SHP77 treated with DMSO at 0.1 percent for 48 hours (cell line): ENCODE measurements around the gene DIPK1C.

Experiments
- DNase-seq: peaks from one replicate; lab custom pipeline; 2025; lab: John Stamatoyannopoulos, UW

The DIPK1C gene

DNA sequence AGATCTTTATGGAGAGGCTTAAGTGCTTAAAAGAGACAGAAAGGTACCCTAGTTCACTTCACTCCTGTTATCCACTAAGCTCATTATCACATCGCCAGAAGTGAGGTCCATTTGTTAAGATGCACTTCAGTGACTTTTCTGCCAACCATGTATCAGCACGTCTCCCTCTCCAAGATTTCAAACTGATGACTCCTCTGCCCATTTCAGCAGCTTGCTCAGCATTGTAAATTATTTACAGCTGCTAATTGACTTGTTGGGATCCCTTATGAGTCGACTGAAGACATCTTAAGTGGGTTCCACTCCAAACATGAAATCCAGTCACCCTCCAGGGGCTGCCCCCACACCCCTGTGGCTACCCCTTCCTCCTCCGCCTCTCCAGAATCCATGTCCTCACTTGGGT is 37.3 kb downstream of the DIPK1C start:
- DNase-seq = no peak

DNA sequence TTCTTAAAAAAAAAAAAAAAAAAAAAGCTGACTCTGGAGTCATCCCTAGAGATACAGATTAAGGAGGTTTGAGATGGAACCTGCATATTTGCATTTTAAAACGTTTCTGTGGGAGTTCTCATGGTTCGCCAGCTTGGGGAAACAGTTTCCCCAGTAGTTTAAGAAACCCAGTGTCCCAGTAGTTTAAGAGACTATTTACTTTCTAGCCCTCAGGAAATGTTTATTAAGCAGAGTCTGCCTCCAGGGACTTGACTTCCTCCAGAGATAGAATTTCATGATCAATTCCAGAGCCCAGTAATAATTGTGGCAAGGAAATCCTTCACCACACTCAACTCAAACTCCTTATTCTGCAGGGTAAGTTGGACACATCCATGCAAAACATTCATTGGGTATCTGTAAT is 39.1 kb downstream of the DIPK1C start:
- no peak for DNase-seq

DNA sequence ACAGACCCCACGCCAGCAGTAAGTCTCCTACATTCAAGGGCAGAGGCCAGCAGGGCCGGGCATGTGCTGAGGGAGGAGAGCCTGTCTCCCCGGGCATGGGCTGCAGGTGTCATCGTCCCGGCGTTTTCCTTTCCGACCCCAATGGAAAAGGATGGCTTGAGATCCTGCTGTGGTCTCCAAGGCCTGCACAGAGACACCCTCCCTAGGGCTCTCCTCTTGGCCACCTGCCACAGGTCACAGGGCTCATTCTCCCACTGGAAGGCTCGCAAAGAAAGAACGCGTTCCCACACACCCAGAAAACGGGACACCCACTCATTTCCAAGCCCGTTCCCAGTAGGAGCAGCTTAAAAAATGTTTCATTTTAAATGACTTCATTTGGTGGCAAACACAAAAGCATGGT is 41.0 kb downstream of the DIPK1C start:
- no peak for DNase-seq

DNA sequence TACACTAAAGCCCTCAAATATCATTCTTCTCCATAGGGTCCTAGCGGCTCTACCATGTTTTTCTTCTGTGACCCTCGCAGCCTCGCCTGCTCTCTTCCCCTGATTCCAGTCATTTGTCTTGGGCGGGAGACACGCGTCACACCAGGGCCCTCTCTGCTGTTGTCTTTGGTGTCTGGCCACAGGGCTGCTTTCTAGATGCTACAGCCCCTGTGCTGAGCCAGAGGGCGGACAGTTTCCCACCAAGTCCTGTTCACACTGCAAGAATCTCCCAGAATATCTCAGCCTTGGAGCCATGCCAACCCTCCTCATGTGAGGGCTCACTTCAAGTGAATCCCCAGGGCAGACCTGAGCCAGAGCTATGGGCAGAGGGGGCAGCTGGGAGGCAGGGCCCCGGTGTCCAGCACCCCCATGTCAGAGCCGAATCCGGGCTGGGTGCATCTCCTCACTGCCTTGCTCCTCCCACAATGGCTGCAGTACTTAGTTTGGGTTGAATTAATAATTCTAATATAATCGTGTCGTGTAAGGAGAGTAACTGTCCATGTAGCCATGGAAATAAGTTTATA is 42.1 kb downstream of the DIPK1C start:
- no peak for DNase-seq

DNA sequence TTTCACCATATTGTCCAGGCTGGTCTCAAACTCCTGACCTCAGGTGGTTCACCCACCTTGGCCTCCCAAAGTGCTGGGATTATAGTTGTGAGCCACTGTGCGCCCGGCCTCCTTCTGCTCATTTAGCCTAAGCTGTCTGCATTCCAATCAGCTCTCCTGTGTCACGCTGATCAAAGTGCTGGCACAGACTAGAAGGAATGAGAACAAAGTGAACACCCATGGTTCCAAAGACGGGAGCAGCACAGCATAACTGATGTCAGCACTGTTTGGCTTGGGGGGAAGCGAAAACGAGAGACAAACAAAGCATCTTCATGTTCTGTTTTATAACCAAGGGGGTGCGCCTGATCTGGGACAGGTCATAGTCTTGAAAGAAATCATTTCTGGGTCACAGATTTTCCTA is 43.3 kb downstream of the DIPK1C start:
- no peak for DNase-seq

DNA sequence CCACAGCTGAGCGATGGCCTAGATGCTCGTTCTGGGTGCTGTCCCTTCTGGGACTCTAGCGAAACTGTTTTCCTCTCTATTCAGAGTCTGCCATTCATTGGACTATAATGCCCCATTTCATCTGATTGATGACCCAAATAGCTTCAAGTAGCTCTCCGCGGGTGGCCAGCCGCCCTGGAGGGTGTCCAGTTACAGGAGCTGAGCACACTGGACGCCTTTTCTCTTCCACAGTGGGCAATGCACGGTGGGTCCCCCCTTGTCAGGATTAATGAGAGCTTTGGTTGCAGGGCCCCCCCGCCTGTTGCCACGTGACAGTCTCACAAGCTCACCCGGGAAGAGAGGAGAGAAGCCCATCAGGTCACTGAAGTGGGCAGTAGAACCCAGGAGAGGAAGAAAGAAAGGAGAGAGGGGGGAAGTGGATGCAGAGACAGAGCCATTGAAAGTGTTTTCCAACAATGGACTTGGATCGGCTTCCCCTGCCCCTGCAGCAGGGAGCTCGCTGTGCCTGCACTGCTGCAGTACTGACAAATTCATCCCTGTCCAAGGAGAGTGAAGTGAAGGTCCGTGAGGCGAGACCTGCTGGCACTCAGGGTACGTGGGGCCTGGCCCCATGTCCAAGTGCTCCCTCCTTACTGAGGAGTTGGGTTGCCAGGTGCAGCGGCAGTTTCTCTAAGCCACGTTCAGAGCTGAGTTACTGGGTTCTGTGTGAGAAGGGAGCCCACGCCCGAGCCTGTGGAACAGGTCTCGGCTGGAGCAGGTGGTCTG is 44.8 kb downstream of the DIPK1C start:
- no peak for DNase-seq

DNA sequence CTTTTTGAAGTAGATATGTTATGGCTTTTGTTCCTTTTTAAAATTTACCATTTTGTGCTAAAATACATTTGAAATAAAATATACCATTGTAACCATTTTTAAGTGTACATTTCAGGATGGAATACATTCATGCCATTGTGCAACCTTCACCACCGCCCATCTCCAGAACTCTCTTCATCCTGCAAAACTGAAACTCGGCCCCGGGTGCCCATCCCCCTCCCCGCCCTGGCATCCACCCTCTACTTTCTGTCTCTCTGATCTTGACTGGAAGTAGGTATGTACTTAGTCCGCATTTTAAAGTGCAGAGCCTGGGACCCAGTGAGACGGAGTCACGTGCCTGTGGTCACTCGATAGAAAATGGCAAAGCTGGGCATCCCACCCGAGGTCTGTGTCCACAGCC is 45.6 kb downstream of the DIPK1C start:
- DNase-seq = no peak

DNA sequence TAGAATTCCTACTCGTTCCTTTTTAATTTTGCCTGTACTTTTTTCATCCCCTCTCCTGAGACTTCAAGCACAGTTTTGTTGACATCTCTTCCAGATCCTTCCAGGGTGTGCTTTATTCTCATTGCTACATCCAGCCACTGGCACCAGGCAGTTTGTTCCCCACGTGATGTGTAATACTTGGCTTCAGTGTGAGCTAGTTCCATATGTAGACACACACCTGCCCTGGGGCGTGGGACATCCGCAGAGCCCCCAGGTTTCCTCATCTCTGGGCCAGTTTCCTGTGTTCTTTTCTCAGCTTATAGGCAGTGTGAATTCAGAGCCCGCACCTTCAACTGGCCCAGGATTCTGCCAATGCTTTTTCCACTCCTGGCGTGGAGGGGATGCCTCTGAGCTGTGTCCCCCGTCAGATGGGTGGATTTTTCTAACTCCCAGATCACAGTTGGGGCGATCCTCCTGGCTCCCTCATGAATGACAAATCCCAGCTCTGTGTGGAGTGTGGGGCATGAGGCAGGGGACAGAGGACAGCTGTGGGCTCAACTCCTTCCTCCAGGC is 46.6 kb downstream of the DIPK1C start:
- no peak for DNase-seq

DNA sequence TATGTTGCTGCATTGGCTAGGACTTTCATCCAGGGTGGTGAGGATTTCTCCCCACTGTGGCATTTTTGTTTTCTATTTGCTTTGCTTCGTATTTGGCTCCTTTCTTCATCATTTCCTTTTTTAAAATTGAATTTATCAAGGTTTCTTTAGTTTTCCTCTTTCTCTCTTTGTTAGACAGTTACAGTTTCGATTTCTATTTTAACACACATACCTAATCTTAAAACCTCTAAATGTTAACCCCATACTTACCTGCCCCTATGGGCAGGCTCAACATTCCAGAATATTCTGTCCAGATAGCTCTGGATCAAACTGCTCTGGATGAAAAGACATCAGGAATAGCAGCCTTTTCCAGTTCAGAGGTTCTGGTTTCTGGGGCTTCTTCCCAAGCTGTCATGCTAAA is 49.2 kb downstream of the DIPK1C start:
- DNase-seq = no peak

DNA sequence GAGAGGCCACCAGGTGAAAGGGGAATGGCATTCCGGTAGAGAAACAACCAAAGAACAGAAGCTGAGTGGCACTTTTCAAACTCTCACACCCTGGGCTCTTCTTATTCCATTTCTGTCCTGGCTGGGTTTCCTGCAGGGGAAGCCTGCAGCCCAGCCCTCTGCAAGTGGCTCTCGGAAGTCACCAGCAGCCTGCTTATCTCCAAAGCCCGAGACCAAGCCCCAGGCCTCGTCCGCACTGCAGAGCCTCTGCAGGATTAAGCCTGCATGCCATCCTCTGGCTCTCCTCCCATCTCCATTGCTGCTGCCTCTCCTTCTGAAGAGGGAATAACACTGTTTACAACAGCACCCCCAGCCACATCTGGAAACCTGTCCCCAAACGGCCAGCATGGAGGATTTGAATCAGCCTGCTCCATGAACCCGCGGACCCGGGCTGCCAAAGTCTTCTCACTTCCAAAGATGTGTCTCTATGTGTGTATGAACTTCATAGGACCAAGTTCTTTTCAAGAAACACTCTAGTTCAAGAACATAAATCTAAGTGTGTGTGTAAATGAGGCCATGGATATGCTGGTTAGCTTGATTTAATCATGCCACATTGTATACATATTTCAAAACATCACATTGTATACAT is 54.2 kb downstream of the DIPK1C start:
- no peak for DNase-seq

DNA sequence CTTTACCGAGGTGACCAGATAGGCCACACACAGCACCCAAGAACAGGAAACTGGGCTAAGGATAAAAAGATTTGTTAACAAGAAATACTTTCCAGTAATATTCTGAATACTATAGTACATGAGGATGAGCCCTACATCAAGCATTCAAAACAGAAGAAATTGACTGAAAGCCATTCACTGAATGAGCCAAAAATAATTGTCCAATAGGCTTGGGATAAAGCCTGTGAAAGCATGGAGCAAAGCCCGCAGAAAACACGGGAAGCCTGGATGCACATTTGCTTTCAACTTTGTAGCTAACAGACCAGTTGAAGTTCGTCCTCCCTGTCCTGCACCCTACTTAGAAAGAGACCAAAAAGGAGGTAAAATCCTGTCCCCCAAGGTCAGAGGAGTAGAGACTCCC is 56.3 kb downstream of the DIPK1C start:
- DNase-seq = no peak

DNA sequence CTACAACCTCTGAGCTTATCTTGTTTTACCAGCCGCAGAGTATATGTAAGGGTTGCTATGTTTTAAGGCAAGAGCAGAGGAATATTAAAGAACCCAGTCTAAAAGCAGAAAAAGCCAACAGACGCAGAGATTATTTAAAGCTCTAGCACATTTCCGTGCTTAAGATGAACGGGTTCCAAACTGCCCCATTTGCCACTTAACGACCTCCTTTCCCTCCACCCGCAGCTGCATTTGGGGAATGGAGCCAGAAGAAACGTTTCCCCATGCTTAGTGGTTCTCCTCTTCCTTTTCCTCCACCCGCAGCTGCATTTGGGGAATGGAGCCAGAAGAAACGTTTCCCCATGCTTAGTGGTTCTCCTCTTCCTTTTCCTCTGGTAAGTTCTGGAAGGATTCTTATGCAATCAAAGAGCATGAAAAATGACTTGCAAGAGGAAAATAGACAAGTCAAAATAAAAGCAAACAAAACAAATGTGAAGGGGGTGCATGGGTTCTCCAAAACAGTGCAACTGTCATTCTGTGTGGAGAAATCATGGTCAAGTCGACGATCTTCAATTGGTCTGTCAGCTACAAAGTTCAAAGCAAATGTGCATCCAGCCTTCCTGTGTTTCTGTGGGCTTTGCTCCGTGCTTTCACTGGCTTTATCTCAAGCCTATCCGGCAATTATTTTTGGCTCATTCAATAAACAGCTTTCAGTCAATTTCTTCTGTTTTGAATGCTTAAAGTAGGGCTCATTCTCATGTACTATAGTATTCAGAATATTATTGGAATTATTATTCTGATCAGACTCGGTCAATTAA is 57.8 kb downstream of the DIPK1C start:
- no peak for DNase-seq

DNA sequence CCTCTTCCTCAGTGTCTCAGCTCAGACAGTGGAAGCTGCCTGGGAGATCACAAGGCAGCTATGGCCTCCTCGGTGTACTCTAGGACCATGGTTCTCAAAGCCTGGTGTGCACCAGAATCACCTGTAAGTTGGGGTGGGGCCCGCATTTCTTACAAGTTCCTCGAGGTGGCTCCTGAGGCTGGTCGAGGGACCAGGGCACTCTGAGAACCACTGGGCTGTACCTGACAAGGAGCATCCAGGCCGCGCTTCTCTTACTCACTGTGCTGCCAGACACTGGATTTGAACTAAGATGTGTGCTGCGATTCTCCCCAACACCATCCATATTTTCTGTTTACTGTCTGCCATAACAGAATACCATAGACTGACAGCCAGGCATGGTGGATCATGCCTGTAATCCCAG is 59.5 kb downstream of the DIPK1C start:
- no peak for DNase-seq

DNA sequence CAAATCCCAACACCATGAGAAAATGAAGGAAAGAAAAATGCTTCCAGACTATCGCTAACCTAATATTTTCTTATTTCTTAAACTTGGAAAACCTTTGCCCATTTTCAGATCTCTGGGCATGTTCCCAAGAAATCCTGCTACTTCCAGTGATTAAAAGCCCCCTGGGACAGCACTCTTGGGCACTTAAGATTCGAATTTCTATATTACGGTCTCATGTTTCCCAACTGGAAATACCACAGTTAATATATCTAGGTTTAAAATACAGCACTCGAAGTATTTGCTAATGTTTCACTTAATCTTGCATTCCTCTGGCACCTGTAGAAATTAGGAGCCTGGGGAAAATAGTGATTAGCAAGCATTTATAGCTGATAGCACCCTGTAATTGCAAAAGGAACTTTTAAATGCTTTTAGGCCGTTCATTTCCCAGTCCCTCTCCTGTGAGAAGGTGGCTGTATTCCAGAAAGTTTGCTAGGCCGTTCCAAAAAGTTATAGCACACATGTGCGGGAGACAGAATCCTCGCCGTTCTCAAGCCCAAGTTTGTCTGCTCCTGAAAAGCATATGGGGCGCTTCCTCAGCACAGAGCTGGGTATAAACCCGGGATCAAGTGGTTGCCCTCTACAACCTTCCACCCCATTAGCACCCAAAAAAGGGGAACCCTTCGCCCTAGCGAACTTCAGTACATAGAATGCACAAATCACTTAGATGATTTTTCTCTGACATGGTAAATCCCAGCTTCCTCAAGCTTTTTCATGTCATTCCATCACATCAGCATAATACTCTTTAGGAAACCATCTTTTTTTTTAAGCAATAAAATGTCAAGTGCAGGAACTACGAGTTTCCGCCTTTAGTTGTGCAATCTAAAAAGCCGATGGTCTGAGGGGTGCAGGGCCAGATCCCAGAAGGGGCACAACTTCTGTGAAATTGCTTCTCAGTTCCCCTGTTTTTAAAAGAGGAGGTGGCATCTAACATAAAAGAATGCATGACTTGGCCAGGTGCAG is 60.6 kb downstream of the DIPK1C start:
- DNase-seq = no peak

DNA sequence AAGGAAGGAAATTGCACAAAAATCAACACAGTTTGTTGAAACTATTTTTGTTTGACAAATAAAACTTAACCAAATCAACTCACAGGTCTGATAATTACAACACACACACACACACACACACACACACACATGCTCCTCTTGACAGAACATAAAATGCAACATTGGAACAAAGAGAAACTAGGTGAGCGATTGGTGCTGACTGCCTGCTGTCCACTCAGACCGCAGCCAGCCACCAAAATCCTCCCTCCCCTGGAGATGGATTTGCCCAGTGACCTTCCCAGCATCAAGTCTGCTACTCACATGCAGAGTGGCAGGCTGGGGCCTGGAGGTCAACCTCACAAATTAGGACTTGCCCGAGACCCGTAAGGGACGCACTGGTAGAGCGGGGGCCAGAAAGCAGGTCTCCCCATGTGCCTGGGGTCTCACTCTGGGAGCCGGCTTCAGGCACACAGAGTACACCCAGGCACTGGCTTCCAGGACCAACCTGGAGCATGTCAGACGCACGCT is 61.4 kb downstream of the DIPK1C start:
- no peak for DNase-seq

DNA sequence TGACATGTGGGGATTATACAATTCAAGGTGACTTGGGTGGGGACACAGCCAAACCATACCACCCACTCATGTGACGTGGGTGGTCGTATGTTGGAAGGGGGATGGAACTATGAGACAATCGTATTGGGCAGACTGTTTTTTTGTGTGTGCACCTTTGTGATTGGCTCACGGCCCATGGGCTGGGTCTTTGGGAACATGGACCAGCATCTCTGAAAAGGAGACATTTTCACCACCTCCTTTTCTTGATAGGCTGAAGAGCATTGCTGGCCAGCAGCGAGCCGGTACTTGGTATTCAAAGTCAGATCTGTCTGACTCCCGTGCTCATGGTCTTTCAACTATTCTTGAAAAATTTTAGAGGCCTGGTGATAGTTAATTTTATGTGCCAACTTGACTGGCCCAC is 62.1 kb downstream of the DIPK1C start:
- DNase-seq = no peak

DNA sequence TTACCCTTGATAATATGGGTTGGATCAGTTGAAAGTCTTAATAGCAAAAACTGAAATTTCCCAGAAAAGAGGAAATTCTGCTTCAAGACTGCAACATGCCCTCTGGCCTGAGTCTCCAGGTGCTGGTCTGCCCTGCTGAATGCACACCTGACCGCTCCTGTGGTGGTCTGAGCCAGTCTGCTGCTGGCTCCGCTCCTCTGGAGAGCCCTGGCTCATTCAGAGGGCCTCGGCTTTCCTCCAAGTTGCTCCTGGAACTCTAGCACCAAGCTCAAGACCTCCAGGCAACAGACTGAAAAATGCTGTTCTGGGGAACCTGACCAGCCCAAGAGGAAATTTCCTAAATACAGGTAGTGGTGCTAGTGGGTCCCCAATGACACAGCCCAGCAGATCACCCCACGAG is 64.8 kb downstream of the DIPK1C start:
- no peak for DNase-seq

DNA sequence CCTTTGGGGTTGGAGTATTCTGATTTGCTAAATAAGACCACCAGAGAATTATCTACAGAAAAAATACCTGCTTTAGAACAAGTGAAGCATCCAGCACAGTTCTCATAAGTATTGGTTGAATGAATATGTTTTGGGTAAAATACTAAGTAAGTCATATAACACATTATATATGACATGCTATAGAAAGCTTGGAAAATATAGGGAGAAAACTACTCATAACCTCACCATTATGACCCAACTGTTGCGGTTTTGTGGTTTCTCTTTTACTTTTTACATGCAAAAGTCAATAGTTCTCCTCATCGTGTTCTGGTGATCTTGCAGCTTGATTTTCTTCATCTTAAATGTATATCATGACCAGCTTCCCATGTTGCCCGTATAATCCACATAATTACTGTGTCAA is 66.2 kb downstream of the DIPK1C start:
- no peak for DNase-seq

DNA sequence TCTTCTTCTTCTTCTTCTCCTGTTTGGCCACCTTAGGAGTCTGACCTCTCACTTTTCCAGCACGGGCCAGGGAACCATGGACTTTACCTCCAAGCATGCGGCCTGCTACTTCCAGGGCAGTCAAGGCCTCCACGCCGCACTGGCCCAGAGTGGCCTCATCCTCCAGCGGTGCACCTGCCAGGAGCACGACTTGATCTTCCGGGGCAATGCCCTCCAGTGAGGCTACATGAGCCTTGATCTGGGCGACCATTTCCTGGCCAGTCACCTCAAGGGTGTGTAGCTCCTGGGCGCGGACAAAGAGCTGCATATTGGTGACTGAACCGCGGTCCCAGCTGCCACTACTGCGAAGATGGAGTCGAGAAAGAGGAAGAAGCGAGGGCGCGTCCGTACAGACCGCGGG is 67.1 kb downstream of the DIPK1C start:
- DNase-seq = no peak

DNA sequence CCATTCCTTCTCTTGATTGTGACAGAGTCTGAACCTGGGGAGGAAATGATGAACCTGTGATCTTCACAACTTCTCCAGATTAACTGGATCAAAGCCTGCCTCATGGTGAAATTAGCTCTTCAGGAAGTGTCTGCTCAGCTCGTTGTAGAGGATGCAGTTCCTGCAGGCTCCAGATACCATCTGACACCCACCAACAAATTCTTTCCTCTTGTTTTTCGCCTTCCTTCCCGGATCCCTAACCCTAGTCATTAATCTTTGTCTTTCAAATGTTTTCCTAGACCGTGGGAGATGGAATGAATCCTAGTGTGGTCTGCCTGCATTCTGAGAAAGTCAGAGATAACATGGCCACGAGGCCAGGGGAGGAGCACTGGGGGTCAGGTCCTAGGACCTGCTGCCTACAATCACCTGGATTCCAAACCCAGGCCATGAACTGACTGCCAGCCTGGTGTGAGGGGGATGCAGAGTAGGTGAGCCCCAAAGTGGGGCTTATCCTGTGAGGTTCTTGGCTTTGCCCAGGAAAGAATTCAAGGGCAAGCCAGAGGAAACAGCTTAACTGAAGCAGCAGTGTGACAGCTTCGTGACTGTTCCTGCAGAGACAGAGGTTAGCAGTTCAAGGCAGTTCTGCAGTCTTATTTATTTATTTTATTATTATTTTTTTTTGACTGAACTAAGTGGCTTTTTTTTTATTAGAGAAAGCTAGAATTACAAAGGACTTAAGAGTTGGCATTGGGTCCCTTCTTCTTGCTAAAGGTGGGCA is 67.8 kb downstream of the DIPK1C start:
- DNase-seq = no peak
